ENCODE measurements around the gene FARS2. TPM values are rescaled to one million over a fixed set of nuclear protein-coding genes. Genes with fewer than 3 reads are reported as not detected.

Gene FARS2
- total RNA-seq, 2 experiments from 2014 or later: 13.8 to 14.3 TPM

GRCh38 chr6:5316951-5317350 lies 55.6 kb downstream of the FARS2 start:
- no TSS peak for BruUV-seq (replicated peaks)
- Histone ChIP-seq H3K4me1 (ENCODE audit: insufficient read depth, low read length, poor library complexity, severe bottlenecking) (no peaks in the 10 kb centered on the region), H3K9me3 (ENCODE audit: low read length) (no peaks in the 10 kb centered on the region), H4K20me1 (ENCODE audit: insufficient read depth, low read length) (peaks cover 9% of the 10 kb centered on the region; the same call in 1 of the 2 replicates), H3K9me2 (ENCODE audit: insufficient read depth, low read length) (no peaks in the 10 kb centered on the region), H3K4me3 (ENCODE audit: low read depth, low read length, poor library complexity, severe bottlenecking) (no peak overlapping the region), H3K4me2 (ENCODE audit: low read length) (no peak overlapping the region), H3K79me2 (ENCODE audit: insufficient read depth, low read depth, low read length) (no peaks in the 10 kb centered on the region), H3K36me3 (ENCODE audit: insufficient read depth, low read length) (no peaks in the 10 kb centered on the region), H2AFZ (ENCODE audit: low read length) (no peak overlapping the region), H3K27ac (ENCODE audit: low read depth, low read length, poor library complexity, severe bottlenecking) (no peak overlapping the region)
- TF ChIP-seq CTCF (conservative IDR thresholded peaks at IDR 0.05; ENCODE audit: low read length) (no peak), EZH2phosphoT487 (IDR thresholded peaks at IDR 0.05; ENCODE audit: borderline replicate concordance, low read depth, low read length) (no peak)
- no peak for DNase-seq (ENCODE audit: low spot score)
- POLR2A ChIA-PET: no interaction called here
- intact Hi-C loops (cut with micrococcal nuclease; ENCODE audit: unreplicated experiment): no loop called here
- CTCF ChIA-PET (ENCODE audit: unreplicated experiment): no interaction called here

- CTCF ChIA-PET (ENCODE audit: unreplicated experiment): no interaction called here
- H3K79me2 ChIP-seq (ENCODE audit: insufficient read depth, low read depth, low read length): no peaks in the 10 kb centered on the region
These were observed 57.4 kb downstream of the FARS2 start for GRCh38 chr6:5318617-5319272.

More at GRCh38 chr6:5318617-5319272, 57.4 kb downstream of the FARS2 start:
- TF ChIP-seq EZH2phosphoT487 (IDR thresholded peaks at IDR 0.05; ENCODE audit: borderline replicate concordance, low read depth, low read length) (no peak), CTCF (conservative IDR thresholded peaks at IDR 0.05; ENCODE audit: low read length) (no peak)
- Histone ChIP-seq H3K36me3 (ENCODE audit: insufficient read depth, low read length) (no peaks in the 10 kb centered on the region; the same call in 1 of the 2 replicates), H3K9me2 (ENCODE audit: insufficient read depth, low read length) (no peaks in the 10 kb centered on the region), H4K20me1 (ENCODE audit: insufficient read depth, low read length) (0 out of 2 replicates have a peak, but pooled peaks cover 4% of the 10 kb centered on the region), H3K4me1 (ENCODE audit: insufficient read depth, low read length, poor library complexity, severe bottlenecking) (no peaks in the 10 kb centered on the region), H3K4me2 (ENCODE audit: low read length) (no peak overlapping the region), H2AFZ (ENCODE audit: low read length) (no peak overlapping the region), H3K4me3 (ENCODE audit: low read depth, low read length, poor library complexity, severe bottlenecking) (no peak overlapping the region), H3K9me3 (ENCODE audit: low read length) (0 out of 2 replicates have a peak, but pooled peaks cover 7% of the 10 kb centered on the region), H3K27ac (ENCODE audit: low read depth, low read length, poor library complexity, severe bottlenecking) (no peak overlapping the region)
- POLR2A ChIA-PET: interaction anchor here (0.6 kb wide), 1 partner anchor 1012 kb away, joined by 3 read pairs; no protein-coding TSS in a partner anchor
- intact Hi-C loops (cut with micrococcal nuclease; ENCODE audit: unreplicated experiment): no loop called here
- no TSS peak for BruUV-seq (replicated peaks)
- DNase-seq (ENCODE audit: low spot score): no peak
